ENCODE data around the gene PTGES3.

The PTGES3 gene

DNA sequence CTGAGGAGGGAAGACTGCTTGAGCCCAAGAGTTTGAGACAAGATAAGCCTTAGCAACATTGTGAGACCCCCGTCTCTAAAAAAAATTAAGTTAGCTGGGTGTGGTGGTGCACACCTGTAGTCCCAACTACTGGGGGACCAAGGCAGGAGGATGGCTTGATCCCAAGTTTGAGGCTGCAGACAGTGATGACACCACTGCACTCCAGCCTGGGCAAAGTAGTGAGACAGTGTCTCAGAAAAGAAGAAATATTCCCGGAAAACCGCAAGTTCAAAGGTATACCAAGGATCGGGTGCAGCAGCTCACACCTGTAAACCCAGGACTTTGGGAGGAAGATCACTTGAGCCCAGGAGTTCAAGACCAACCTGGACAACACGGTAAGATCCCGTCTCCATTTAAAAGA, 5.8 kb downstream of the PTGES3 start:
- H3K27me3 ChIP-seq (ENCODE audit: insufficient read depth, low read length), result no peaks in the 10 kb centered on the region
- TF ChIP-seq, protein P1, sequence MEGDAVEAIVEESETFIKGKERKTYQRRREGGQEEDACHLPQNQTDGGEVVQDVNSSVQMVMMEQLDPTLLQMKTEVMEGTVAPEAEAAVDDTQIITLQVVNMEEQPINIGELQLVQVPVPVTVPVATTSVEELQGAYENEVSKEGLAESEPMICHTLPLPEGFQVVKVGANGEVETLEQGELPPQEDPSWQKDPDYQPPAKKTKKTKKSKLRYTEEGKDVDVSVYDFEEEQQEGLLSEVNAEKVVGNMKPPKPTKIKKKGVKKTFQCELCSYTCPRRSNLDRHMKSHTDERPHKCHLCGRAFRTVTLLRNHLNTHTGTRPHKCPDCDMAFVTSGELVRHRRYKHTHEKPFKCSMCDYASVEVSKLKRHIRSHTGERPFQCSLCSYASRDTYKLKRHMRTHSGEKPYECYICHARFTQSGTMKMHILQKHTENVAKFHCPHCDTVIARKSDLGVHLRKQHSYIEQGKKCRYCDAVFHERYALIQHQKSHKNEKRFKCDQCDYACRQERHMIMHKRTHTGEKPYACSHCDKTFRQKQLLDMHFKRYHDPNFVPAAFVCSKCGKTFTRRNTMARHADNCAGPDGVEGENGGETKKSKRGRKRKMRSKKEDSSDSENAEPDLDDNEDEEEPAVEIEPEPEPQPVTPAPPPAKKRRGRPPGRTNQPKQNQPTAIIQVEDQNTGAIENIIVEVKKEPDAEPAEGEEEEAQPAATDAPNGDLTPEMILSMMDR (IDR thresholded peaks at IDR 0.05; ENCODE audit: low read length), result no peak
- no peak for TF ChIP-seq EZH2 (IDR thresholded peaks at IDR 0.05; ENCODE audit: borderline replicate concordance, low read length)
- H3K9ac ChIP-seq (ENCODE audit: low read length), result no peak overlapping the region
- H3K79me2 ChIP-seq (ENCODE audit: insufficient read depth, low read length), result peaks cover 100% of the 10 kb centered on the region
- no peaks in the 10 kb centered on the region; the same call in 1 of the 2 replicates for H3F3A ChIP-seq (ENCODE audit: insufficient read depth, low read length)
- H3K4me1 ChIP-seq (ENCODE audit: insufficient read depth, low read length, severe bottlenecking), result peaks cover 29% of the 10 kb centered on the region
- no peak overlapping the region for H3K4me2 ChIP-seq (ENCODE audit: low read length)
- no peak overlapping the region for H3K27ac ChIP-seq (ENCODE audit: low read depth, low read length, poor library complexity, severe bottlenecking)
- peaks cover 6% of the 10 kb centered on the region; the same call in 1 of the 2 replicates for H4K20me1 ChIP-seq (ENCODE audit: insufficient read depth, low read length)
- no peak overlapping the region for H2AFZ ChIP-seq (ENCODE audit: low read length)
- peaks cover 90% of the 10 kb centered on the region for H3K36me3 ChIP-seq (ENCODE audit: insufficient read depth, low read length)
- H3K4me3 ChIP-seq (ENCODE audit: low read depth, low read length, poor library complexity, severe bottlenecking), result no peak overlapping the region
- H3K9me2 ChIP-seq (ENCODE audit: low read depth, low read length), result no peaks in the 10 kb centered on the region
- no peaks in the 10 kb centered on the region for H3K9me3 ChIP-seq (ENCODE audit: low read length)

- peaks cover 4% of the 10 kb centered on the region; the same call in 1 of the 2 replicates for H3F3A ChIP-seq (ENCODE audit: insufficient read depth, low read length)
- H3K27me3 ChIP-seq (ENCODE audit: insufficient read depth, low read length), result no peaks in the 10 kb centered on the region
- H3K4me3 ChIP-seq (ENCODE audit: low read depth, low read length, poor library complexity, severe bottlenecking), result no peak overlapping the region
- H2AFZ ChIP-seq (ENCODE audit: low read length), result no peak overlapping the region
- H3K9ac ChIP-seq (ENCODE audit: low read length), result no peak overlapping the region
- peaks cover 6% of the 10 kb centered on the region; the same call in 1 of the 2 replicates for H4K20me1 ChIP-seq (ENCODE audit: insufficient read depth, low read length)
- H3K79me2 ChIP-seq (ENCODE audit: insufficient read depth, low read length), result peaks cover 100% of the 10 kb centered on the region
- H3K4me2 ChIP-seq (ENCODE audit: low read length), result no peak overlapping the region
- TF ChIP-seq, protein P1 (IDR thresholded peaks at IDR 0.05; ENCODE audit: low read length), result no peak
- peaks cover 18% of the 10 kb centered on the region for H3K4me1 ChIP-seq (ENCODE audit: insufficient read depth, low read length, severe bottlenecking)
- no peaks in the 10 kb centered on the region for H3K9me3 ChIP-seq (ENCODE audit: low read length)
- H3K9me2 ChIP-seq (ENCODE audit: low read depth, low read length), result no peaks in the 10 kb centered on the region
- no peak overlapping the region for H3K27ac ChIP-seq (ENCODE audit: low read depth, low read length, poor library complexity, severe bottlenecking)
- H3K36me3 ChIP-seq (ENCODE audit: insufficient read depth, low read length), result peaks cover 88% of the 10 kb centered on the region
Measured at GRCh38 chr12:56679883-56680575, 8.1 kb downstream of the PTGES3 start.

- no peak overlapping the region for H3K9ac ChIP-seq (ENCODE audit: low read length)
- peaks cover 83% of the 10 kb centered on the region for H3K36me3 ChIP-seq (ENCODE audit: insufficient read depth, low read length)
- H4K20me1 ChIP-seq (ENCODE audit: insufficient read depth, low read length), result peaks cover 6% of the 10 kb centered on the region; the same call in 1 of the 2 replicates
- H3K4me1 ChIP-seq (ENCODE audit: insufficient read depth, low read length, severe bottlenecking), result peaks cover 6% of the 10 kb centered on the region
- H3K4me3 ChIP-seq (ENCODE audit: low read depth, low read length, poor library complexity, severe bottlenecking), result no peak overlapping the region
- no peak overlapping the region for H3K27ac ChIP-seq (ENCODE audit: low read depth, low read length, poor library complexity, severe bottlenecking)
- no peaks in the 10 kb centered on the region for H3K9me3 ChIP-seq (ENCODE audit: low read length)
- peaks cover 4% of the 10 kb centered on the region; the same call in 1 of the 2 replicates for H3F3A ChIP-seq (ENCODE audit: insufficient read depth, low read length)
- no peaks in the 10 kb centered on the region for H3K27me3 ChIP-seq (ENCODE audit: insufficient read depth, low read length)
- H3K9me2 ChIP-seq (ENCODE audit: low read depth, low read length), result no peaks in the 10 kb centered on the region
- peaks cover 95% of the 10 kb centered on the region for H3K79me2 ChIP-seq (ENCODE audit: insufficient read depth, low read length)
- H2AFZ ChIP-seq (ENCODE audit: low read length), result no peak overlapping the region
- no peak overlapping the region for H3K4me2 ChIP-seq (ENCODE audit: low read length)
- no peak for TF ChIP-seq EZH2 (IDR thresholded peaks at IDR 0.05; ENCODE audit: borderline replicate concordance, low read length)
- TF ChIP-seq, protein P1 (IDR thresholded peaks at IDR 0.05; ENCODE audit: low read length), result no peak
Measured at GRCh38 chr12:56678852-56679251, 9.2 kb downstream of the PTGES3 start.

All from OCI-LY1 (cell line).